Left ventricle myocardium inferior (tissue), 1 donor: ENCODE measurements around the gene SPEF1. TPM values are rescaled to one million over a fixed set of nuclear protein-coding genes. Genes with fewer than 3 reads are reported as not detected.

Experiments used
- DNase-seq: peaks from one replicate; pipeline ENCODE4 v3.0.0-alpha.2; 2020
- H3K27ac ChIP-seq: fragments of 200-600 bp; replicated peaks from 2 replicates; pipeline ENCODE4 v1.8.0; 2021
- H3K27me3 ChIP-seq: fragments of 200-600 bp; 2 replicates; pipeline ENCODE4 v1.8.0; 2021; ENCODE audit warnings: low read depth
- H3K36me3 ChIP-seq: fragments of 200-600 bp; 2 replicates; pipeline ENCODE4 v1.8.0; 2021
- H3K4me1 ChIP-seq: fragments of 200-600 bp; 2 replicates; pipeline ENCODE4 v1.8.0; 2021
- H3K4me3 ChIP-seq: fragments of 200-600 bp; 2 replicates; pipeline ENCODE4 v1.8.0; 2021; ENCODE audit warnings: mild to moderate bottlenecking, moderate library complexity
- H3K9me3 ChIP-seq: fragments of 200-600 bp; replicated peaks from 2 replicates; pipeline ENCODE4 v1.8.0; 2021
- CTCF ChIP-seq: fragments of 200-600 bp; IDR thresholded peaks from 2 replicates; pipeline ENCODE4 v1.8.0; 2021; ENCODE audit warnings: antibody characterized with exemption, mild to moderate bottlenecking, borderline replicate concordance
- intact Hi-C: fragments of 100-400 bp; cut with micrococcal nuclease; formaldehyde crosslinking; loops from one replicate; pipeline ENCODE4 v1.11.0; 2022
- total RNA-seq: library from RNA; stranded (reverse); fragmentation: NEBNext Ultra II Directional; extraction: Animal tissue kit (Norgen Biotek cat#: 25700); gene quantifications from one replicate; pipeline ENCODE4 v1.2.1, GENCODE V29; 2021
- donor health status: DM: no; HTN: yes; CAD: no; lungs with severe emphysema.

SPEF1 gene
- total RNA-seq, 1 donor from 2014 or later, result 0.33 TPM

- Histone ChIP-seq H3K9me3 (no peaks in the 10 kb centered on the region), H3K4me3 (no peak overlapping the region), H3K27me3 (peaks cover 64% of the 10 kb centered on the region), H3K36me3 (no peaks in the 10 kb centered on the region), H3K4me1 (peaks cover 73% of the 10 kb centered on the region), H3K27ac (peak overlapping the region; percentile 95)
- no peak for DNase-seq
- no peak for TF ChIP-seq CTCF
- intact Hi-C loops, result no loop called here
Measured at GRCh38 chr20:3728876-3729275, 52.4 kb downstream of the SPEF1 start.

- peaks cover 68% of the 10 kb centered on the region for H3K4me1 ChIP-seq
- H3K36me3 ChIP-seq, result no peaks in the 10 kb centered on the region
- no peak overlapping the region for H3K4me3 ChIP-seq
- intact Hi-C loops, result no loop called here
- no peaks in the 10 kb centered on the region for H3K9me3 ChIP-seq
- TF ChIP-seq CTCF, result no peak
- peak overlapping the region; percentile 95 for H3K27ac ChIP-seq
- H3K27me3 ChIP-seq, result peaks cover 63% of the 10 kb centered on the region
- DNase-seq, result no peak
Measured at GRCh38 chr20:3728354-3728753, 52.9 kb downstream of the SPEF1 start.

Other genes starting within 250 kb of the SPEF1 start
- not detected for gene GFRA4, start 118.0 kb downstream of the SPEF1 start, total RNA-seq
- 10.8 TPM for gene ADAM33, start 99.4 kb downstream of the SPEF1 start, total RNA-seq
- 6.4 TPM for gene SIGLEC1, start 68.8 kb downstream of the SPEF1 start, total RNA-seq
- gene HSPA12B, start 48.8 kb downstream of the SPEF1 start, total RNA-seq, result 12.5 TPM
- 10.2 TPM for gene ADISSP, start 13.7 kb downstream of the SPEF1 start, total RNA-seq
- gene CENPB, start 5.3 kb upstream of the SPEF1 start, total RNA-seq, result 70.7 TPM
- gene CDC25B, start 14.9 kb upstream of the SPEF1 start, total RNA-seq, result 8.1 TPM
- gene AP5S1, start 39.1 kb upstream of the SPEF1 start, total RNA-seq, result 11.3 TPM
- gene MAVS, start 65.4 kb upstream of the SPEF1 start, total RNA-seq, result 44.9 TPM
- 16.4 TPM for gene PANK2, start 107.9 kb upstream of the SPEF1 start, total RNA-seq
- 5.1 TPM for gene RNF24, start 234.1 kb upstream of the SPEF1 start, total RNA-seq